Gastrocnemius medialis (tissue), 4 donors: ENCODE data around the gene LSP1. TPM values are rescaled to one million over a fixed set of nuclear protein-coding genes. Genes with fewer than 3 reads are reported as not detected.
"Not testable (repeated sequence)": the region's sequence is repeated elsewhere in the genome, so short reads cannot be mapped to it uniquely, and the experiment has no call there.

Experiments used
- ATAC-seq, 2 donors: fragments of 150-250 bp; one replicate each; pipeline ENCODE4 v1.9.1; 2016
- DNase-seq, 2 donors: peaks; one replicate each; pipeline ENCODE4 v3.0.0-alpha.2; 2019
- H3K27ac ChIP-seq, 4 donors: fragments of 200-600 bp; sonication (generic); 1 replicate in 1 of 4; 2 replicates in 3 of 4; pipeline ENCODE4 v1.5.1; 2016 to 2018; ENCODE audit warnings: mild to moderate bottlenecking in 2 of 4, moderate library complexity in 1 of 4
- H3K27me3 ChIP-seq, 3 donors: fragments of 200-600 bp; sonication (generic) in 2 of 3; 1 replicate in 1 of 3; 2 replicates in 2 of 3; pipeline versions ENCODE4 v1.5.1 to v1.6.0; 2016 to 2019; ENCODE audit warnings: mild to moderate bottlenecking in 1 of 3, moderate library complexity in 1 of 3
- H3K36me3 ChIP-seq, 2 donors: fragments of 200-600 bp; sonication (generic) in 1 of 2; one replicate each; pipeline ENCODE4 v1.5.1; 2017 to 2018
- H3K4me1 ChIP-seq, 2 donors: fragments of 200-600 bp; sonication (generic) in 1 of 2; one replicate each; pipeline ENCODE4 v1.5.1; 2016 to 2017; ENCODE audit warnings: mild to moderate bottlenecking in 2 of 2
- H3K4me3 ChIP-seq, 4 donors: fragments of 200-600 bp; sonication (generic) in 3 of 4; 1 replicate in 1 of 4; 2 replicates in 3 of 4; pipeline ENCODE4 v1.5.1; 2016 to 2019; ENCODE audit warnings: mild to moderate bottlenecking in 2 of 4
- H3K9me3 ChIP-seq, 3 donors: fragments of 200-600 bp; sonication (generic) in 2 of 3; 1 replicate in 1 of 3; 2 replicates in 2 of 3; pipeline ENCODE4 v1.5.1; 2016 to 2019
- CTCF ChIP-seq, 5 experiments: fragments of 450-650 bp in 3 of 5; fragments of 200-600 bp in 2 of 5; sonication (generic) in 2 of 5; IDR thresholded peaks in 4 of 5; conservative IDR thresholded peaks in 1 of 5; 1 replicate in 4 of 5; 2 replicates in 1 of 5; pipeline ENCODE4 v1.5.1; 2016 to 2019; ENCODE audit warnings: antibody characterized with exemption in 5 of 5, mild to moderate bottlenecking in 3 of 5, moderate library complexity in 3 of 5
- POLR2A ChIP-seq, 2 donors: fragments of 450-650 bp; IDR thresholded peaks; one replicate each; pipeline ENCODE4 v1.6.1; 2017; ENCODE audit warnings: antibody characterized with exemption in 2 of 2, mild to moderate bottlenecking in 2 of 2, moderate library complexity in 2 of 2
- in situ Hi-C, 4 donors: fragments of 200-750 bp; cut with MboI; loops; one replicate each; pipeline versions ENCODE4 v1.15.0 to v1.8.0; 2017; ENCODE audit warnings: low sequenced_read_pairs in 4 of 4
- intact Hi-C: fragments of 100-400 bp; cut with DNase I; formaldehyde crosslinking; loops from one replicate; pipeline ENCODE4 v1.15.1; 2023; ENCODE audit warnings: low total_unique reads
- total RNA-seq, 4 donors: library from RNA; depleted of rRNA; stranded (reverse); fragments of >200 nt; gene quantifications; one replicate each; pipeline versions ENCODE4 v1.1.0 to v1.2.3, GENCODE V29; 2016

Gene LSP1
- total RNA-seq, 4 donors from 2014 or later: 3.0 to 13.5 (median 5.5) TPM

- peak; percentile 86 to 98 (median 97) for TF ChIP-seq CTCF (IDR thresholded peaks at IDR 0.05 in 4 of 5, conservative IDR thresholded peaks at IDR 0.05 in 1 of 5)
- no peak for TF ChIP-seq POLR2A (IDR thresholded peaks at IDR 0.05)
- H3K4me3 ChIP-seq: no peak overlapping the region
- intact Hi-C loops (loop anchor here (1.0 to 5.0 kb wide), 3 partner anchors 34 to 270 kb away; partner anchors contain the start of gene TNNI2), in situ Hi-C loops (loop anchor here in 1 of 4 donors (25.0 kb wide), 1 partner anchor 280 kb away; the partner anchor contains the start of genes INS and TH)
- H3K27me3 ChIP-seq: no peaks in the 10 kb centered on the region
- H3K9me3 ChIP-seq: no peaks in the 10 kb centered on the region
- DNase-seq (peak; percentile 59 to 81), ATAC-seq (peak; percentile 85 to 91)
- H3K36me3 ChIP-seq: no peaks in the 10 kb centered on the region
- peak overlapping the region; percentile 84 to 89 (median 88) for H3K27ac ChIP-seq
- H3K4me1 ChIP-seq: peaks cover 31% of the 10 kb centered on the region in 2 donors
Measured at GRCh38 chr11:1882265-1883238, 29.7 kb downstream of the LSP1 start.

DNA sequence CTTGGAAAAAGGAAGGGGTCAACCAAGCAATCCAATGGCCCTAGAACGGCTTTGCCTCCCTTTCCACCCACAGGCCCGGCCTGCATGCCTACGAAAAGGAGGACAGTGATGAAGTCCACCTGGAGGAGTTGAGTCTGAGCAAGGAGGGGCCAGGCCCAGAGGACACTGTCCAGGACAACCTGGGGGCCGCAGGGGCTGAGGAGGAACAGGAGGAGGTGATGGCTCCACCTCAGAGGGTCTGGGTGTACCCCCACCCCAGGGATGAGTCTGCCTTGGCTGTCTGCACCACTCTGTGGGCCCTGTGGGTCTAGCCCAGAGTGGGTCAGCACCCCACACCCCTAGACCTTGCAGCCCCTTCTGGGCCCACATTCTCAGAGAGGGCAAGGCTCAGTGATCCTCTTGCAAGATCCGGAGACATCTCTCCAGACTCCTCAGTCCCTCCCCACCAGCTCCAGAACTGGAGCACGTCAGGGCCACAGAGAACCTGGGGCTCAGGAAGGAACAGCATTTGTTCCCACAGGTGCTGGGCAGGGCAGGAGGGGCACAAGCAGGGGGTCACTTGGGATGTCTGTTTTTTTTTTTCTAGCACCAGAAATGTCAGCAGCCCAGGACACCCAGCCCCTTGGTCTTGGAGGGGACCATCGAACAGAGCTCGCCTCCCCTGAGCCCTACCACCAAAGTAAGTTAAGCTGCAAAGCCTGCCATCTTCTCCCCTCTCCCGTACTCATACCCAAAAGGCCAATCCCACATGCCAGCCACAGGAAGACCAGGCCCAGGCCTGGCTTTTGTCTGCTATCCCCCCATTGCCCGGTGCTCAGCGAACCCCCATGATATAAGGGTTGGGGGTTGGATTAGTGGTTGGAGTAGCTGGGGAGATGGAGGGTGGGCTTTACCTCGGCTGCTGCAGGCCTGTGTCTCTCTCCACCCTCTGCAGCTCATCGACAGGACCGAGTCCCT, 30.7 kb downstream of the LSP1 start:
- Histone ChIP-seq H3K36me3 (no peaks in the 10 kb centered on the region), H3K27ac (peak overlapping the region in 3 of 4 donors; percentile 87 to 89 (median 88)), H3K4me1 (peaks cover 31 to 37% of the 10 kb centered on the region in 2 donors), H3K4me3 (no peak overlapping the region), H3K9me3 (no peaks in the 10 kb centered on the region), H3K27me3 (no peaks in the 10 kb centered on the region)
- ATAC-seq (no peak), DNase-seq (no peak)
- intact Hi-C loops (loop anchor here (2.0 to 5.0 kb wide), 2 partner anchors 33 to 46 kb away; partner anchors contain the start of gene TNNI2), in situ Hi-C loops (loop anchor here in 1 of 4 donors (25.0 kb wide), 1 partner anchor 279 kb away; the partner anchor contains the start of genes INS and TH)
- no peak for TF ChIP-seq POLR2A (IDR thresholded peaks at IDR 0.05)
- TF ChIP-seq CTCF (IDR thresholded peaks at IDR 0.05 in 4 of 5, conservative IDR thresholded peaks at IDR 0.05 in 1 of 5): no peak

GRCh38 chr11:1884303-1884700, 31.4 kb downstream of the LSP1 start:
- in situ Hi-C loops: loop anchor here in 1 of 4 donors (25.0 kb wide), 1 partner anchor 278 kb away; the partner anchor contains the start of genes INS and TH
- intact Hi-C loops: loop anchor here (5.0 kb wide), 1 partner anchor 47 kb away; the partner anchor contains the start of gene TNNI2

DNA sequence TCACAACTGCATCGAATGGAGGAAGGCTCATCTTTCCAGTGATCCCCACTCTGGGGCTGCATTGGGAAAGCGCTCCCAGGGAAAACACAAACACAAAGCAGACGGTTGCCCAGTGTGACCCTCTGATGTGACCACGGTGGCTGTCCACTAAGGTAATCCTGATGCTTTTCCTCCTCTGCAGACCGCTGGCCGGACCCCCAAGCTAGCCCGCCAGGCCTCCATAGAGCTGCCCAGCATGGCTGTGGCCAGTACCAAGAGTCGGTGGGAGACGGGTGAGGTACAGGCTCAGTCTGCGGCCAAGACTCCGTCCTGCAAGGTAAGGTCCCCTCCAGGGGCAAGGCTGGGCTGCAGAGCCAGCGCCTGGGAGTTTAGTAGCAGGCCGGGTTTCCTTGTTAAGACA, 33.7 kb downstream of the LSP1 start:
- H3K9me3 ChIP-seq, intact Hi-C loops, H3K27me3 ChIP-seq, H3K4me3 ChIP-seq, ATAC-seq, H3K36me3 ChIP-seq, DNase-seq: not testable (repeated sequence)
- Histone ChIP-seq H3K4me1 (peaks cover 22 to 46% of the 10 kb centered on the region in 2 donors), H3K27ac (peak overlapping the region in 1 of 4 donors; percentile 14)
- in situ Hi-C loops: loop anchor here in 1 of 4 donors (25.0 kb wide), 1 partner anchor 276 kb away; the partner anchor contains the start of genes INS and TH

More at GRCh38 chr11:1884303-1884700, 31.4 kb downstream of the LSP1 start:
- H3K36me3 ChIP-seq: no peaks in the 10 kb centered on the region
- no peak for ATAC-seq
- H3K4me1 ChIP-seq: peaks cover 34 to 42% of the 10 kb centered on the region in 2 donors
- no peak for DNase-seq
- no peak for TF ChIP-seq POLR2A (IDR thresholded peaks at IDR 0.05)
- no peak for TF ChIP-seq CTCF (IDR thresholded peaks at IDR 0.05 in 4 of 5, conservative IDR thresholded peaks at IDR 0.05 in 1 of 5)
- peak overlapping the region in 2 of 4 donors; percentile 88 to 89 for H3K27ac ChIP-seq
- no peaks in the 10 kb centered on the region for H3K27me3 ChIP-seq
- H3K9me3 ChIP-seq: no peaks in the 10 kb centered on the region
- no peak overlapping the region for H3K4me3 ChIP-seq
